ENCODE data around the gene SIRT1.

- TF ChIP-seq CTCF (IDR thresholded peaks at IDR 0.05), result no peak
- TF ChIP-seq POLR2A (IDR thresholded peaks at IDR 0.05), result no peak
Measured at GRCh38 chr10:67933199-67933598, 48.7 kb downstream of the SIRT1 start.
